ENCODE results near the gene EMSY.

GRCh38 chr11:76579752-76580151 lies 134.9 kb downstream of the EMSY start:
- TF ChIP-seq CTCF (IDR thresholded peaks at IDR 0.05 in 8 of 11, conservative IDR thresholded peaks at IDR 0.05 in 3 of 11) (no peak), POLR2AphosphoS5 (IDR thresholded peaks at IDR 0.05) (no peak), POLR2A (IDR thresholded peaks at IDR 0.05) (no peak)

Measured in spleen (tissue), 7 donors.